GM12801 (cell line): ENCODE measurements around the gene PRUNE2.

Source experiments
- TF ChIP-seq, protein P1 (sequence below): IDR thresholded peaks from one replicate; pipeline ENCODE4 v1.5.1; 2011; ENCODE audit warnings: control low read depth; ENCODE audit not compliant: insufficient read length; ENCODE audit errors: extremely low read depth

PRUNE2 gene

DNA sequence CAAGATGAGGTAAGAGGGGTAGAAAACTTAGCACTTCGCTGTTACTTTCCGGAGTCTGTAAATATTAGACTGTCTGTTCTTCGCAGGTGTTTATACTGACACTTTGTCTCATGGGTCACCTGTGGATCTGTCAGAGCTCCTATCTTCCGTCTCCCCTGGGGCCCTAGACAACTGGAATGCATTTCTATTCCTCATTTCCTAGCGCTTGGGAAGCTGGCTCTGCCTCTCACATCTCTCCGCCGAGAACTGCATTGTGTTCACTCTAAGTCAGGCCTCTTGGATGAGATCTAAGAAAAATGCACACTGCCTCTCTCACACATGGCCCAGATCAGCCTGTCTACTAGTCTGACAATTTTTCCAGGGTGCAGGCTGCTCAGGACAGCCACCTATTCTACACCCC is 102.2 kb downstream of the PRUNE2 start:
- TF ChIP-seq, protein P1, sequence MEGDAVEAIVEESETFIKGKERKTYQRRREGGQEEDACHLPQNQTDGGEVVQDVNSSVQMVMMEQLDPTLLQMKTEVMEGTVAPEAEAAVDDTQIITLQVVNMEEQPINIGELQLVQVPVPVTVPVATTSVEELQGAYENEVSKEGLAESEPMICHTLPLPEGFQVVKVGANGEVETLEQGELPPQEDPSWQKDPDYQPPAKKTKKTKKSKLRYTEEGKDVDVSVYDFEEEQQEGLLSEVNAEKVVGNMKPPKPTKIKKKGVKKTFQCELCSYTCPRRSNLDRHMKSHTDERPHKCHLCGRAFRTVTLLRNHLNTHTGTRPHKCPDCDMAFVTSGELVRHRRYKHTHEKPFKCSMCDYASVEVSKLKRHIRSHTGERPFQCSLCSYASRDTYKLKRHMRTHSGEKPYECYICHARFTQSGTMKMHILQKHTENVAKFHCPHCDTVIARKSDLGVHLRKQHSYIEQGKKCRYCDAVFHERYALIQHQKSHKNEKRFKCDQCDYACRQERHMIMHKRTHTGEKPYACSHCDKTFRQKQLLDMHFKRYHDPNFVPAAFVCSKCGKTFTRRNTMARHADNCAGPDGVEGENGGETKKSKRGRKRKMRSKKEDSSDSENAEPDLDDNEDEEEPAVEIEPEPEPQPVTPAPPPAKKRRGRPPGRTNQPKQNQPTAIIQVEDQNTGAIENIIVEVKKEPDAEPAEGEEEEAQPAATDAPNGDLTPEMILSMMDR, result no peak

DNA sequence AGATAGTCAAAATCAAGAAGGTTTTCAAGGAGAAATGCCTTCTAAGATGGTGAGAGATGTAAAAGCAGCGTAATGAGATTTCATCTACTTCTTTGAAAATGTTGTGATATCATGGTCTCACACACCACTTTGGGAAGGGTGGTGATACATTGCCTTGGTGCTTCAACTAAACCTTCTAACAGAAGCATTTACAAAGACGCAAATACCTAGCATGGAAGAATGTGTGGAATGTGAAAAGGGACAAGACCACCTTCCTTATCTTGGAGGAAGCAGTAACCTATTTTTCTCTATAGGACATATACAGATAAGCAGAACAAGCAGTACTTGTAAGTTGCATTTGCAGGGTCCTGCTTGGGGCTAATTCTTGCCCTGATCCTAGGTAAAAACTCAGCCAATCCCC is 102.8 kb downstream of the PRUNE2 start:
- TF ChIP-seq, protein P1, result no peak

DNA sequence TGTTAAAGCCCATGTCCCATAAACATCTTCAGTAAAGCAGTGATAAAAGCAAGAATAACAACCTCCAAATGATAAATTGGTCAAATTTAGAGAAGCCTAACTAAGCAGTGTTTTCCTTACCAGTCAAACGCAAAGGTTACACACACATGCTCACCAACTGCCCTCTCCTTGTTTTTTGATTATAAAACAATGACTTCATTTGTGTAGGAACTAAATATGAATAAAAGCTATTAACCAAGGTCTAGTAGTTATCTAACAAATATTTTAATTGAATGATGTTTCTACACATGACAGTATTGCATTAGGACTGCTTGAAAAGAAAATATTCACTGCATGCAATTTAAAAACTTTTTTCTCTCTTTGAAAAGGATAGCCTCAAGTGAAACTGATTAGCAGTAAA is 105.0 kb downstream of the PRUNE2 start:
- TF ChIP-seq, protein P1, result no peak

DNA sequence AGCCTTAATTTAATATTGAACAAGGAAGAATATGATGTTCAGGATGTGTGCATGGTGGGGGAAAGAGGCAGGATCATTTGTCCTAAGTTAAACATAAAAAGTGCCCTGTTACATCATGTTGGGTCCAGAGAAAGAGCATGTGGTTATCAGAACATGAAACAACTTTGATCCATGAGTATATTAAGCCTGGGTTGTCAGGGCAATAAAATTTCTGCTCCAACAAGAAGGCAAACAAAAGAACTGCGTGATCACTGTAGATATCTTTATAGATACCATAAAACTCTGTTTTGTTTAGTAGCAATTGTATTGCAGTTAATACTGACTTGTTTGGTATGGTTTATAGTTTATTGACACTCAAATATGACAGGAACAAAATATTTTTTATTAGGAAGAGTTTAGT is 106.4 kb downstream of the PRUNE2 start:
- TF ChIP-seq, protein P1, result no peak

DNA sequence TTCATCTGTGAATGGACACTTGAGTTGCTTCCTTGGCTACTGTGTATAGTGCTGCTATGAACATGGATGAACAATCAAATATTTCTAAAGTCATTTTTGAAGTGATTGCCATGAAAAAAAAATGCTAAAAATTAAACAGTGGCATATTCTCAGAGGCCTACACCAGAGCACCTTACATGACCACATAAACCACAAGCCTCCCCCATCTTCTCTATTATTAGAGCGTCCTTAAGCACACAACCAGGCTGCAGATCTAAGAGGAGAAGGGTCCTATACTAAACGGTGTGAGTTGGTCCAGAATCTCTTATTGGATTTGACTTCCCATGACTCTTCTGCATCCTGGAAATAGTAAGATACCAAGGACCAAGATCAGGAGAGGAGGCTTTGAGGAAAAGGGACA is 107.4 kb downstream of the PRUNE2 start:
- TF ChIP-seq, protein P1, result no peak

DNA sequence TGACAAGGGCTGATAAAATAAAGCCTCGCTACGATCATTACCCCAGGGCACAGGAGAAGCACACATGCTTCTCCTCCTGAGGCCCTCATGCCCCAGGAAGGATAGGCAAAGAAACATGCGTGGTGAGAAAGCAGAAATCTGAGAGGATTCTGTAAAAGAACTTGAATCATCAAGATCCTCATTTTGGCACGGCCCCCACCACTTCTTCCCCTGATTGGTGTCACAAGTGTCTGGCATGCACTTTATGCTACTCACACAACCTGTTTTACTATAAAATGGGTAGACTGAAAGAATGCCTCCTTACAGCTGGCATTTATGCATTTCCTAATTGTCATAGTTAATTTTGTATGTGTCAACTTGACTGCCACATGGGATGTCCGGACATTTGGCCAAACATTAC is 109.6 kb downstream of the PRUNE2 start:
- TF ChIP-seq, protein P1, result no peak

DNA sequence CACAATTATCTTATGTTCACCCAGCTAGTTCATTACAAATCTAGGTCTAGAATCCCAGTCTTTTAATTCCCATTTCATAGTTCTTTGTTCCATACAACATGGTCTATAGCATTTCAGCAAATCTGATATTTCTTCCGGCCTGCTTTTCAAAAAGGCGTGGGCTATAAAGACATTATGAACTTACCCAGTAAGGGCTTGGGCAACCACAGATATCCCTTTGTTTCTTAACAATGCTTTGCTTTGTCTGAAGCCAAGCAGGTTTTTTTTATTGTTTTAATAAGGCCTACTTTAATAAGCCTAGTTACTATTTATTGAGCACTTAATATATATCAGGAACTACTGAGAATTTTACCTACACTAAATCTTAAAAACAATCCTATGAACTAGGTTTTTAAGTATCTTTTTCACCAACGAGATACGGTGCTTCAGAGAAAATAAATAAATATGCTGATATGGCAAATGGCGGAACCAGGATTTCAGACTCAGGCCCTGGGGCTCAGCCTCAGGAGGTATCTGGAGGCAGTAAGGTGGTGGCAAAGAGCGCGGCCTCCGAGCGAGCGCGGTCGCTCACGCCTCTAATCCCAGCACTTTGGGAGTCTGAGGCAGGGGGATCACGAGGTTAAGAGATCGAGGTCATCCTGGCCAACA is 112.0 kb downstream of the PRUNE2 start:
- TF ChIP-seq, protein P1, result no peak
